Activated CD8-positive, alpha-beta T cell treated with anti-CD3 and anti-CD28 coated beads, Interleukin-2, amount 10 ng/mL, durations not matched to agents 7 days and 5 days (primary cell): ENCODE results near the gene TIFAB. TPM values are rescaled to one million over a fixed set of nuclear protein-coding genes. Genes with fewer than 3 reads are reported as not detected.

Source experiments
- ATAC-seq: fragments of 150-1000 bp; cut with Tn5 transposase; one replicate; pipeline ENCODE4 v1.10.0; 2021; ENCODE audit warnings: moderate library complexity
- CTCF ChIA-PET: fragments of 350-600 bp; sonication (Branson Sonifier 250); formaldehyde crosslinking; loops from one replicate; lab custom pipeline; 2021; ENCODE audit warnings: antibody characterized with exemption; lab: Charles Lee
- POLR2A ChIA-PET: fragments of 350-600 bp; sonication (Branson Sonifier 250); formaldehyde crosslinking; loops from one replicate; lab custom pipeline; 2021; ENCODE audit warnings: antibody characterized with exemption; lab: Charles Lee
- DNase-seq: peaks from one replicate; pipeline ENCODE4 v3.0.0-alpha.2; 2020
- H3K27ac Mint-ChIP-seq: one replicate; pipeline ENCODE4 v1.8.0; 2021; ENCODE audit warnings: mild to moderate bottlenecking, mixed read lengths
- H3K27me3 Mint-ChIP-seq: one replicate; pipeline ENCODE4 v1.8.0; 2021; ENCODE audit warnings: low read depth, mixed read lengths
- H3K36me3 Mint-ChIP-seq: one replicate; pipeline ENCODE4 v1.8.0; 2021; ENCODE audit warnings: low read depth, mixed read lengths
- H3K4me1 Mint-ChIP-seq: one replicate; pipeline ENCODE4 v1.8.0; 2021; ENCODE audit warnings: low read depth, mixed read lengths
- H3K4me3 Mint-ChIP-seq: one replicate; pipeline ENCODE4 v1.8.0; 2021; ENCODE audit warnings: mild to moderate bottlenecking, mixed read lengths
- H3K9me3 Mint-ChIP-seq: one replicate; pipeline ENCODE4 v1.8.0; 2022; ENCODE audit warnings: mixed read lengths; ENCODE audit not compliant: insufficient read depth
- total RNA-seq, 2 experiments: library from RNA; stranded (reverse); gene quantifications; one replicate each; pipeline ENCODE4 v1.2.3, GENCODE V29; 2021

Gene TIFAB
- total RNA-seq, 2 experiments from 2014 or later: not detected

GRCh38 chr5:135489466-135490244, 37.5 kb upstream of the TIFAB start:
- Mint-ChIP-seq H3K4me1 (peaks cover 7% of the 10 kb centered on the region), H3K27ac (peak overlapping the region; percentile 16), H3K36me3 (peaks cover 2% of the 10 kb centered on the region), H3K4me3 (no peak overlapping the region), H3K27me3 (peaks cover 85% of the 10 kb centered on the region), H3K9me3 (no peaks in the 10 kb centered on the region)
- POLR2A ChIA-PET: no interaction called here
- ATAC-seq (no peak), DNase-seq (no peak)
- CTCF ChIA-PET: interaction anchor here (1.7 kb wide), 1 partner anchor 24 kb away, joined by 6 read pairs; no protein-coding TSS in a partner anchor

GRCh38 chr5:135488727-135489465, 36.7 kb upstream of the TIFAB start:
- CTCF ChIA-PET: no interaction called here
- Mint-ChIP-seq H3K4me3 (no peak overlapping the region), H3K27ac (no peak overlapping the region), H3K9me3 (no peaks in the 10 kb centered on the region), H3K4me1 (peaks cover 7% of the 10 kb centered on the region), H3K27me3 (peaks cover 81% of the 10 kb centered on the region), H3K36me3 (peaks cover 2% of the 10 kb centered on the region)
- ATAC-seq (no peak), DNase-seq (no peak)
- POLR2A ChIA-PET: no interaction called here

GRCh38 chr5:135487839-135488514, 35.8 kb upstream of the TIFAB start:
- H3K36me3 Mint-ChIP-seq: peaks cover 2% of the 10 kb centered on the region
- no peak overlapping the region for H3K27ac Mint-ChIP-seq
- H3K9me3 Mint-ChIP-seq: no peaks in the 10 kb centered on the region
- DNase-seq (no peak), ATAC-seq (no peak)
- POLR2A ChIA-PET: no interaction called here
- H3K4me3 Mint-ChIP-seq: no peak overlapping the region
- peaks cover 75% of the 10 kb centered on the region for H3K27me3 Mint-ChIP-seq
- CTCF ChIA-PET: interaction anchor here (1.0 to 1.9 kb wide), 3 partner anchors 22 to 75 kb away, joined by 3 to 8 read pairs (median 4); no protein-coding TSS in a partner anchor
- peaks cover 7% of the 10 kb centered on the region for H3K4me1 Mint-ChIP-seq

- DNase-seq: no peak
- Mint-ChIP-seq H3K36me3 (peaks cover 2% of the 10 kb centered on the region), H3K27me3 (peaks cover 65% of the 10 kb centered on the region), H3K9me3 (no peaks in the 10 kb centered on the region), H3K4me1 (peaks cover 7% of the 10 kb centered on the region), H3K4me3 (no peak overlapping the region), H3K27ac (no peak overlapping the region)
- ATAC-seq: no peak
- ChIA-PET POLR2A (no interaction called here), CTCF (interaction anchor here (1.0 to 1.9 kb wide), 3 partner anchors 21 to 76 kb away, joined by 3 to 8 read pairs (median 4); no protein-coding TSS in a partner anchor)
Measured at GRCh38 chr5:135487037-135487395, 34.9 kb upstream of the TIFAB start.

GRCh38 chr5:135486131-135487036, 34.2 kb upstream of the TIFAB start:
- no peak overlapping the region for H3K4me3 Mint-ChIP-seq
- no peak overlapping the region for H3K27ac Mint-ChIP-seq
- H3K4me1 Mint-ChIP-seq: peaks cover 7% of the 10 kb centered on the region
- H3K9me3 Mint-ChIP-seq: no peaks in the 10 kb centered on the region
- ChIA-PET CTCF (interaction anchor here (1.0 to 1.9 kb wide), 2 partner anchors 20 to 76 kb away, joined by 3 to 8 read pairs; no protein-coding TSS in a partner anchor), POLR2A (no interaction called here)
- no peak for ATAC-seq
- H3K36me3 Mint-ChIP-seq: peaks cover 2% of the 10 kb centered on the region
- H3K27me3 Mint-ChIP-seq: peaks cover 59% of the 10 kb centered on the region
- no peak for DNase-seq

- no peak overlapping the region for H3K4me3 Mint-ChIP-seq
- no peaks in the 10 kb centered on the region for H3K36me3 Mint-ChIP-seq
- peaks cover 42% of the 10 kb centered on the region for H3K27me3 Mint-ChIP-seq
- DNase-seq: no peak
- H3K27ac Mint-ChIP-seq: no peak overlapping the region
- no peaks in the 10 kb centered on the region for H3K9me3 Mint-ChIP-seq
- POLR2A ChIA-PET: no interaction called here
- no peak for ATAC-seq
- CTCF ChIA-PET: no interaction called here
- peaks cover 2% of the 10 kb centered on the region for H3K4me1 Mint-ChIP-seq
Measured at GRCh38 chr5:135484674-135485086, 32.5 kb upstream of the TIFAB start.

GRCh38 chr5:135483254-135483653, 31.1 kb upstream of the TIFAB start:
- H3K4me3 Mint-ChIP-seq: no peak overlapping the region

GRCh38 chr5:135482381-135482933, 30.3 kb upstream of the TIFAB start:
- H3K9me3 Mint-ChIP-seq: no peaks in the 10 kb centered on the region
- no peaks in the 10 kb centered on the region for H3K36me3 Mint-ChIP-seq

More at GRCh38 chr5:135483254-135483653, 31.1 kb upstream of the TIFAB start:
- no peak overlapping the region for H3K27ac Mint-ChIP-seq
- no peak for ATAC-seq
- H3K36me3 Mint-ChIP-seq: no peaks in the 10 kb centered on the region
- ChIA-PET POLR2A (interaction anchor here (0.8 kb wide), 1 partner anchor 11 kb away, joined by 3 read pairs; no protein-coding TSS in a partner anchor), CTCF (no interaction called here)
- no peaks in the 10 kb centered on the region for H3K4me1 Mint-ChIP-seq
- peaks cover 34% of the 10 kb centered on the region for H3K27me3 Mint-ChIP-seq
- DNase-seq: no peak
- no peaks in the 10 kb centered on the region for H3K9me3 Mint-ChIP-seq

GRCh38 chr5:135481909-135482311, 29.8 kb upstream of the TIFAB start:
- ATAC-seq (no peak), DNase-seq (no peak)
- ChIA-PET CTCF (interaction anchor here (1.2 kb wide), 1 partner anchor 84 kb away, joined by 3 read pairs; no protein-coding TSS in a partner anchor), POLR2A (no interaction called here)
- Mint-ChIP-seq H3K36me3 (no peaks in the 10 kb centered on the region), H3K27ac (no peak overlapping the region), H3K4me3 (no peak overlapping the region), H3K4me1 (no peaks in the 10 kb centered on the region), H3K27me3 (peaks cover 24% of the 10 kb centered on the region), H3K9me3 (no peaks in the 10 kb centered on the region)

More at GRCh38 chr5:135482381-135482933, 30.3 kb upstream of the TIFAB start:
- ChIA-PET POLR2A (interaction anchor here (0.8 kb wide), 1 partner anchor 12 kb away, joined by 3 read pairs; no protein-coding TSS in a partner anchor), CTCF (interaction anchor here (1.2 kb wide), 1 partner anchor 84 kb away, joined by 3 read pairs; no protein-coding TSS in a partner anchor)
- no peak overlapping the region for H3K4me3 Mint-ChIP-seq
- H3K27me3 Mint-ChIP-seq: peaks cover 26% of the 10 kb centered on the region
- H3K27ac Mint-ChIP-seq: no peak overlapping the region
- ATAC-seq: no peak
- no peaks in the 10 kb centered on the region for H3K4me1 Mint-ChIP-seq
- no peak for DNase-seq

GRCh38 chr5:135481387-135481786, 29.2 kb upstream of the TIFAB start:
- ATAC-seq: no peak

More at GRCh38 chr5:135481387-135481786, 29.2 kb upstream of the TIFAB start:
- DNase-seq: no peak
- H3K9me3 Mint-ChIP-seq: no peaks in the 10 kb centered on the region
- H3K4me3 Mint-ChIP-seq: no peak overlapping the region
- no peak overlapping the region for H3K27ac Mint-ChIP-seq
- POLR2A ChIA-PET: no interaction called here
- H3K27me3 Mint-ChIP-seq: peaks cover 22% of the 10 kb centered on the region
- CTCF ChIA-PET: no interaction called here
- no peaks in the 10 kb centered on the region for H3K36me3 Mint-ChIP-seq
- no peaks in the 10 kb centered on the region for H3K4me1 Mint-ChIP-seq
